Measurements from ENCODE around the gene ASTN2.

Gene ASTN2

DNA sequence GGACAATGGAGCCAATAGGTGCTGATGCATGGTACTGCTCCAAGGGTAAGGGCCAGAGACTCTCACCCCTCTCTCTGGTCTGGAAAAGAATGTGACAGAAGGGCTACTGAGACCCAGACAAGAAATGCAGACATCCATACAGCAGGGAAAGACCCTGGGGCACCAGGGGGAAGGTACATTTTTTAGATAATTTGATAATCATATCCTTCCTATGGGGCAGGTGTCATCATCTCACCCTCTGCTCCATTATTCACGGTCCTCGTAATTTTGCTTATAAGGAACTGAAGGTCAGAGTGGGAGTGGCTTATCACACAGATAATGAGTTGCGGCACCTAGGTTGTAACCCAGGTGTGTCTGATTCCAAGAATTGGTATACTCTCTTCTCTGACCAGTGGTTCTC lies 637.7 kb downstream of the ASTN2 start:
- TF ChIP-seq EZH2phosphoT487 (IDR thresholded peaks at IDR 0.05; ENCODE audit: borderline replicate concordance, low read length), result no peak
- TF ChIP-seq, protein P1, sequence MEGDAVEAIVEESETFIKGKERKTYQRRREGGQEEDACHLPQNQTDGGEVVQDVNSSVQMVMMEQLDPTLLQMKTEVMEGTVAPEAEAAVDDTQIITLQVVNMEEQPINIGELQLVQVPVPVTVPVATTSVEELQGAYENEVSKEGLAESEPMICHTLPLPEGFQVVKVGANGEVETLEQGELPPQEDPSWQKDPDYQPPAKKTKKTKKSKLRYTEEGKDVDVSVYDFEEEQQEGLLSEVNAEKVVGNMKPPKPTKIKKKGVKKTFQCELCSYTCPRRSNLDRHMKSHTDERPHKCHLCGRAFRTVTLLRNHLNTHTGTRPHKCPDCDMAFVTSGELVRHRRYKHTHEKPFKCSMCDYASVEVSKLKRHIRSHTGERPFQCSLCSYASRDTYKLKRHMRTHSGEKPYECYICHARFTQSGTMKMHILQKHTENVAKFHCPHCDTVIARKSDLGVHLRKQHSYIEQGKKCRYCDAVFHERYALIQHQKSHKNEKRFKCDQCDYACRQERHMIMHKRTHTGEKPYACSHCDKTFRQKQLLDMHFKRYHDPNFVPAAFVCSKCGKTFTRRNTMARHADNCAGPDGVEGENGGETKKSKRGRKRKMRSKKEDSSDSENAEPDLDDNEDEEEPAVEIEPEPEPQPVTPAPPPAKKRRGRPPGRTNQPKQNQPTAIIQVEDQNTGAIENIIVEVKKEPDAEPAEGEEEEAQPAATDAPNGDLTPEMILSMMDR (IDR thresholded peaks at IDR 0.05; ENCODE audit: low read depth, low read length, poor library complexity, severe bottlenecking), result no peak
- Histone ChIP-seq H3K4me3 (ENCODE audit: low read length) (no peak overlapping the region), H3K4me1 (ENCODE audit: control insufficient read depth, low read length) (peaks cover 8% of the 10 kb centered on the region), H3K27ac (ENCODE audit: low read depth, low read length) (no peak overlapping the region), H3K27me3 (ENCODE audit: control insufficient read depth, low read length) (no peaks in the 10 kb centered on the region), H4K20me1 (ENCODE audit: control insufficient read depth, insufficient read depth, low read depth, low read length) (no peaks in the 10 kb centered on the region), H3F3A (ENCODE audit: control insufficient read depth, insufficient read depth) (no peaks in the 10 kb centered on the region), H3K9me2 (replicated peaks; ENCODE audit: control insufficient read depth, low read length) (no peaks in the 10 kb centered on the region), H3K4me2 (ENCODE audit: low read length) (no peak overlapping the region), H3K36me3 (ENCODE audit: control insufficient read depth, low read length) (no peaks in the 10 kb centered on the region), H3K9me3 (ENCODE audit: control insufficient read depth, insufficient read depth, low read length) (no peaks in the 10 kb centered on the region), H3K79me2 (ENCODE audit: control insufficient read depth, low read length) (no peaks in the 10 kb centered on the region)

DNA sequence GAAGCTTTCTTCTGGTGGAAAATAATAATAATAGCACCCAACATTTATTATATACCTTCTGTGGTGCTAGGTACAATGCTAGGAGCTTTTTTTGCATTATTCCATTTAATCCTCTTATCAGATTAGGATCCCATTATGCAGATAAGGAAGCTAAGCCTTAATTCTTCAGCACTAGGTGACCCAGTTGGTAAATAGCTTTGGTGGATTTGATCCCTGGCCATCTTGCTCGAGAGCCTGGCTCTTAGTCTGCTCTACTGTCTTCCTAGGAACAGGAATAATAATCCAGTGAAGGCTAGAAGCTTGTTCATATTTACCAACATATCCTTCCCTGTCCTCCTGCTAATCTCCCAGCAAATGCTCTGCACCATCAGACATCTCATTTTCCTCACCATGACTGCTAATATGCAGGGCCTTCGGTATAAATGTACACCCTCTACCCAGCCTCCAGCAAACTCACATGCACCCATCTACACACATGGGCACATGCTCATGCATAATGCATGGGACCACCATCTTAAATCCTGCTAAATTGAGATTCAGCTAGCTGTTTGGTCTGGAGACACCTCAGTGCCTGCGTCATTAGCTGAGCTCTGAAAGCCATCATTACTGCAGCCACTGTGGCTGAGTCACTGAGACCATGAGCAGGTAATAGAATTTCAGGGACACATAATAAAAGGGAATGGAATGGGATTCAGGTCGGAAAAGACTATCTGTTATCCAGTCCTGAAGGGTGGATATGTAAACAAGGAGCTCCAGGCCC lies 640.3 kb downstream of the ASTN2 start:
- TF ChIP-seq, protein P1 (IDR thresholded peaks at IDR 0.05; ENCODE audit: low read depth, low read length, poor library complexity, severe bottlenecking), result no peak
- H3K79me2 ChIP-seq (ENCODE audit: control insufficient read depth, low read length), result no peaks in the 10 kb centered on the region
- no peaks in the 10 kb centered on the region for H3K9me2 ChIP-seq (replicated peaks; ENCODE audit: control insufficient read depth, low read length)
- no peak overlapping the region for H3K27ac ChIP-seq (ENCODE audit: low read depth, low read length)
- no peaks in the 10 kb centered on the region for H3F3A ChIP-seq (ENCODE audit: control insufficient read depth, insufficient read depth)
- H3K36me3 ChIP-seq (ENCODE audit: control insufficient read depth, low read length), result no peaks in the 10 kb centered on the region
- H3K4me3 ChIP-seq (ENCODE audit: low read length), result no peak overlapping the region
- no peaks in the 10 kb centered on the region for H4K20me1 ChIP-seq (ENCODE audit: control insufficient read depth, insufficient read depth, low read depth, low read length)
- H3K9me3 ChIP-seq (ENCODE audit: control insufficient read depth, insufficient read depth, low read length), result no peaks in the 10 kb centered on the region
- H3K27me3 ChIP-seq (ENCODE audit: control insufficient read depth, low read length), result no peaks in the 10 kb centered on the region
- H3K4me2 ChIP-seq (ENCODE audit: low read length), result no peak overlapping the region
- H3K4me1 ChIP-seq (ENCODE audit: control insufficient read depth, low read length), result peaks cover 9% of the 10 kb centered on the region

GRCh38 chr9:116767219-116767618 lies 647.6 kb downstream of the ASTN2 start:
- Histone ChIP-seq H3K27ac (ENCODE audit: low read depth, low read length) (no peak overlapping the region), H3K36me3 (ENCODE audit: control insufficient read depth, low read length) (no peaks in the 10 kb centered on the region), H4K20me1 (ENCODE audit: control insufficient read depth, insufficient read depth, low read depth, low read length) (no peaks in the 10 kb centered on the region), H3K79me2 (ENCODE audit: control insufficient read depth, low read length) (no peaks in the 10 kb centered on the region), H3K9me3 (ENCODE audit: control insufficient read depth, insufficient read depth, low read length) (no peaks in the 10 kb centered on the region), H3K9me2 (replicated peaks; ENCODE audit: control insufficient read depth, low read length) (no peaks in the 10 kb centered on the region), H3K4me2 (ENCODE audit: low read length) (no peak overlapping the region), H3K4me3 (ENCODE audit: low read length) (no peak overlapping the region), H3K4me1 (ENCODE audit: control insufficient read depth, low read length) (peaks cover 44% of the 10 kb centered on the region), H3F3A (ENCODE audit: control insufficient read depth, insufficient read depth) (no peaks in the 10 kb centered on the region), H3K27me3 (ENCODE audit: control insufficient read depth, low read length) (no peaks in the 10 kb centered on the region)
- TF ChIP-seq EZH2phosphoT487 (IDR thresholded peaks at IDR 0.05; ENCODE audit: borderline replicate concordance, low read length), result no peak
- TF ChIP-seq, protein P1 (IDR thresholded peaks at IDR 0.05; ENCODE audit: low read depth, low read length, poor library complexity, severe bottlenecking), result no peak

Data from DOHH2 (cell line).